OCI-M2 (cell line): Measurements from ENCODE around the gene CHIT1.

Experiments
- DNase-seq: peaks from one replicate; lab custom pipeline; 2025; ENCODE audit not compliant: unreplicated experiment; lab: John Stamatoyannopoulos, UW

The CHIT1 gene

DNA sequence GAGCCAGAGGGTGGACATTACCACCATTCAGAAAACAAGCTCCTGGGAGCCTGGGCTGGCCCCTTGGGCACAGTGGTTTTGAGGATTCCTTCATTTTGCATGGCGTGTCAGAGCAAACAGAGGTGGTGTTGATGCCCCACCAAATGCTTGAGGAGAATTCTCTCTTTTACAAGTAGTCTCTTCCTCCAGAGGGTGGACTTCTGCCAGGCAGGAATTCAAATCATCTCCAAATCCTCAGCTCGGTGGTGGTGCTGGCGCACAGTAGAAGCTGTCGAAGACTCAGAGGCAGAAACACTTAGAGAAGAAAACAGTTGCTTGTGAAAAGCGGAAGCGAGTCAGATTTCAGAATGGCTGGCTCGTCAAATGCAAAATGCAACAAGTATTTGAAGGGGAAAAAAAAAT is 39.5 kb downstream of the CHIT1 start:
- no peak for DNase-seq

DNA sequence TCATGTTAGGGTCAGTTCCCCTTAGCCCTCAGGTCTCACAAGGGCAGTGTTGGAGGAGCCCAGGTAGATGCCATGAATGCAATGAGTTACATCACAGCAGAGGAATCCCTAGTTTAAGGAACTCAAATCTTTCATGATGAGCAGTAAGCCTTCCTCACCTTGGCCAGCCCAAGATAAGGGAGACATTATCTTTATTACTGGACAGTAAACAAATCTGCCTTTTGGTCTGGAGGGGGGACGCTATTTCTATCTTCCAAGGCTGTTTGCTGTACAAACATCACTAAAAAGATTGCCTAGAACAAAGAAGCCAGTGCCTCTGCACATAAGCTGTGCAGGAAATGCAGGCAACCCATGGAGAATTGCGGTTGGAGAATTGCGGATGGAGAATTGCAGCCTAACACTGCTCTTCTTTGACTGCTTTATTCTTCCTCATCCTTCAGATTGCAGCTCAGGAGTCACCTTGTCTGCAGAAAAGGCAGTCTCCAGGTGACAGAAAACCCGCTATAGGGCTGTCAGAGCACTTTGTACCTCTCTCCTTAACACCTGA is 40.7 kb downstream of the CHIT1 start:
- DNase-seq, result no peak

DNA sequence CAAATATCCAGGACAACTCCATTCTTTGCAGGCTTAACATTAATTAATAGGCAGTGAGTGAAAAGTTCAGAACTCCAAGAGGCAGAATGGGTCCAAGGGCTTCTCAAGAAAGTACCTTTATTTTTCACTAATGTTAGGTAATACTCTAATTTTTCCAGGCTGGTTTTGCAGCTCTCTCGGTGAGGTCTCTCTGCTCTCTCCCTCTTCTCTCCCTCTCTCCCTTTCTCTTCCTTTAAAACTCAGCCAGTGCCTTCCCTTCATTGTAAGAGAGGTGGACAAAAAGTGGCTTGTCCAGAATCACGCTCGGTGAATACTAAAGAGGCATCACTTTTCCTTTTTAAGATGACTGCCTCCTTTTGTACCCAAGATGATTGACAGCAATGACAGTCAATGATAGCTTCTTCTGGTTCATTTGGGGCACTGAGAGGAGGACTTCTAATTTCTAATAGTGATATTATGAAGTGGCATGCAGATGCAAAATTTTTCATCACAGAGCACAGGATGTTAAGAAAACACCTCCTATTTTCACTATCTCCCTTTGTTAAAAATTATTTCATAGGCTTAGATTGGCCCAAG is 41.7 kb downstream of the CHIT1 start:
- DNase-seq, result no peak

DNA sequence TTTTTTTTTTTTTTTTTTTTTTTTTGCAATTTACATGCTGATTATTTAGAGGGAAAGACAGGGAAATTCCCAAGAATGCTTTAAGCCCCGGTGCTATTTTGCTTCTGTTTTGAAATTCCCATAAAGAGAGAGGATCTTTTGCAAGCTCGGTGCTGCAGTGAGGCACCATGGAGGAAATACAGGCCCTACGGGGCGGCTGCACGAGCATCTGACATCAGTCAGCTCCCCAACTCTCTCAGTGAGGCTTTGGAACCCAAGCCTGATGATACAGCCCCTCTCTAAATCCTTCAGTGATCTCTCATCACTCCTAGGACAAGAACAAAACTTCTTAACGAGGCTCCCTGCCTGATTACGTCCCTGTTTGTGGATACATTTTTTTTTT is 42.2 kb downstream of the CHIT1 start:
- no peak for DNase-seq

DNA sequence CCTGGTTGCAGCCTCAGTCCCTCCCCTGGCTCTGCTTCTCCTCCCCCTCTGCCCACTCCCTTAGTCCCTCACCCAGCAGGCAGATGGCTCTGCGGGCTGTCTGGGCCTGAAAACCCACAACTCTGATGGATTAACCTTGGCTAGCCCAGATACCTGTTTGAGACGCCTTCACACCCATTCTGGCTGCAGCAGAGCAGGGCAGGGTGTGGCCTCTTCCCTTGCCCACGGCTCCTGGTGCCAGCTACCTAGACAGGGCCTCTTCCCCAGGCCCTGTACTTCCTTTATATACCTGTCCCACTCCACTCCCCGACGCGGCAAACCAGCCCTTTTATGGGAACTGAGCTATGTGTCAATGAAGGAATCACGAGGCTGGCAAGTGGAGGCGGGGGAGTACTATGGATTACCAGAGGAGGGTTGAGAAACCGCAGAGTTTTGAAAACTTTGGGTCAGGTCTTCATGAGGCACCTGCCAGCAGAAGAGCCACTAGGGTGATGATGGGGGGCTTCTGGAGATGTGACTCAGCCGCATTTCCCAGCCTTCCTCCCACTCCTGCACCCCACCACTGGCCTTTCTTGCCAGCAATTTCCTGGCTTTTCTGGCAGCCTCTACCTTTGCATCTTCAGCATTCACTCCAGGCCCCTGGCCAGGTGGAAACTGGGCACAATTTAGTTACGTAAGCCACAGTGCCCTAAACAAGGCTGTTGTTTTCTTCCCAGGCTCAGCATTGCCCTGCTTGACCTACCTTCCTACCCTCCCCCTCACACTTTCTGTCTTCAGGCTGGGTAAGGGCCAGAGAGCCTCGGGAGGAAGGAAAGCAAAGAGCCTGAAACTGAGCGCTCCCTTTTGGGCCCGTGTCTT is 42.8 kb downstream of the CHIT1 start, which contains the start of gene CHI3L1:
Gene CHI3L1 (minus strand): TSS at position 259 of the 858 bp plus-strand sequence. CDS start 81 bp downstream, at position 178.
- no peak for DNase-seq

DNA sequence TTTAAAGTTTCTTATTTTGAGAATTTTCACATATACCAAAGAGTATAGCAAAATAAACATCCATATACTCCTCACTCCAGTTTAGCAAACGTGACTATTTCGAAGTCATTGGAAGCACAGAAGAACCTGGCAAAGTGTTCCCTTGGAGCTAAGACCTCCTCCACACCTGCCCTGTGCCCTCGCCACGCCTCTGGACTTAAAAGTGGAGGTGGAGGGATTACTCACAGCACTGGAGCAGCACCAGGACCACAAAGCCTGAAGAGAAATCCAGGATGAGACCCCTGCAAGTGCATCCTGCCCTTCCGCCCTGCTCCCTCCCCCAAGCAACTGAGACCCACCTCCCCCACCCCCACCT is 43.4 kb downstream of the CHIT1 start:
- no peak for DNase-seq

DNA sequence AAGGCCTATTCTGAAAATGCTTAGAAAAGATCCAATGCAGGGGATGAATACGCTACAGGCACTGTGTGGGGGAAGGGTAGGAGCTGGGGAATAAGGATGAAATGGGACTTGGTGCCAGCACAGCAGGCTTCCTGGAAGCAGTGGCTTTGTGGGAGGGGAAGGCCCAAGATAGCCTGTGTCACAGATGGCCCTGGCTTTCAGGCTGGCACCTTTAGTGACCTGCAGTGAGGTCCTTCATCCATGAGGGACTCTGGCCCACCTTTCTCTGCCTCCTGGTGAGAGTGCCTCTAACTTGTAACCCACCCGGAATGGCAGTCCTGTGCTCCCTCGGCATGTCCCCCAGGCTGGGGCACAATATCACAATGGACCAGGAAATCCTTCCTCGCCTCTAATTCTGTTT is 43.9 kb downstream of the CHIT1 start:
- DNase-seq, result no peak

DNA sequence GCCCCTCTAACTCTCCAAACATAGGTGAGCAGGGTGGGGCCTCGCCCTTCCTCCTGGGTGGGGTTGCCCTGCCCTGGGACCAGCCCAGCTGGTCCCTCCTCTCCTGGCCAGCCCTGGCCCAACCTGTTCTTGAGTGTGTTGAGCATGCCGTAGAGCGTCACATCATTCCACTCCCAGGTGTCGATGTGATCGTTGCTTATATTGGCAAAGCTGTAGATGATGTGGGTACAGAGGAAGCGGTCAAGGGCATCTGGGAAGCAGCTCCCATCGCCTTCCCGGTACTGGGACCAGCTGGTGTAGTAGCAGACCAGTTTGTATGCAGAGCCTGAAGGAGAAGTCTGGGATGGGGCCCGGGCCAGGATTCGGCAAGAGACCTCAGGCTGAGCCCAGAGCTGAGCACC is 44.4 kb downstream of the CHIT1 start:
- no peak for DNase-seq

DNA sequence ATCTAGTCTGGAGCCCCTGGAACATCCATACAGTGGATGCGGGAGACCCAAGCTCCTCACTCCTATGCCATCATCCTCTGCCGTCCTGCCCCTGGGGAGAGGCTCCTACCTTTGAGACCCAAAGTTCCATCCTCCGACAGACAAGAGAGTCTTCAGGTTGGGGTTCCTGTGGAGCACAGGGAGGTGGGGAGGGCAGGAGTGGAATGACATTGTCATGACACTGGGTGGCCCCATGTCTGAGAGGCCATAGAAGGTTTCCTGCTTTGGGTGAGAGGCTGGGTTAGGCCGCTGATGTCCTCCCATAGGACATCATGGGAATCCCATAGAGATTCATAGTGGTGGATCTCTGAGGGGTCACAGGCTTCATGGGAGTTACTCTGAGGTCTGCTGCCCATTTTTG is 45.0 kb downstream of the CHIT1 start:
- DNase-seq, result no peak

DNA sequence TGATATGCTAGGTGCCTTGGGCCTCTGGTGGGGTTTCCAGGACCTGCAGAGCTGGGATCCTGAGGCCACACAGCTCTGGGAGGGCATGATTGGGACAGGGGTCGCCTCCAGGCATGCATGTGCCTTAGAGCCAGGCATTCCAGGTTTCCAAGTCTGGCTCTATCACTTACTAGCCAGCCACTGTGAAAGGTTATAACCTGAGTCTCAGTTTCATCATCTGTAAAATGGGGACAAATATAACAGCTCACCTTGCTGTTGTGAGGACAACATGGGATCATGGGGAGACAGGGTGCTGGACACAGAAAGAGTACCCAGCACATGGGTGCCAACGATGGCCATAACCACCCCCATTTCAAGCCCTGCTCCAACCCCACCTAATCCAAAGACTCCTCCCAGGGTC is 45.6 kb downstream of the CHIT1 start:
- DNase-seq, result no peak

DNA sequence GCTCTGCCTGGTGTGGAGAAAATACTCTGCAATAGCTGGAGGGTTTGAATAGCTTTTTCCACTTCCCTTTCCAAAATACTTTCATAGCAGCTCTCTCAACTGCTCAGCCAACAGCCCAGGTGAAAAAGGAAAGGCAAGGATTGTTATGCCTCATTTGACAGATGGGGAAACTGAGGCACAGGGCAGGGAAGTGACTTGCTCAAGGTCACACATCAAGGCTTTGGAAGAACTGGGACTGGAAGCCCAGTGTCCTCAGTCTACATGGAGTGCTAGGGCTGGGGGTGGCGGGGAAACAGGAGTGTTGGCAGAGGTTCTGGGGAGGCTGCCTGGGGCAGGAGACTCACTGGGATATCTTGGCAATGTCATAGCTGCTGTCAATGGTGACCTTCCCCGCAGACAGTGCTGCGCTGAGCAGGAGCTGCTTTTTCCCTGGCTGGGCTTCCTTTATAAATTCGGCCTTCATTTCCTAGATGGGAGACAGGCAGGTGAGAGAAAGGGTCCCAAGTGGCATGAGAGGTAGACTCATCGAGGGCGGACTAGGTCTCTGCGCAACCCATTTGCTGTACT is 47.0 kb downstream of the CHIT1 start:
- DNase-seq, result no peak

DNA sequence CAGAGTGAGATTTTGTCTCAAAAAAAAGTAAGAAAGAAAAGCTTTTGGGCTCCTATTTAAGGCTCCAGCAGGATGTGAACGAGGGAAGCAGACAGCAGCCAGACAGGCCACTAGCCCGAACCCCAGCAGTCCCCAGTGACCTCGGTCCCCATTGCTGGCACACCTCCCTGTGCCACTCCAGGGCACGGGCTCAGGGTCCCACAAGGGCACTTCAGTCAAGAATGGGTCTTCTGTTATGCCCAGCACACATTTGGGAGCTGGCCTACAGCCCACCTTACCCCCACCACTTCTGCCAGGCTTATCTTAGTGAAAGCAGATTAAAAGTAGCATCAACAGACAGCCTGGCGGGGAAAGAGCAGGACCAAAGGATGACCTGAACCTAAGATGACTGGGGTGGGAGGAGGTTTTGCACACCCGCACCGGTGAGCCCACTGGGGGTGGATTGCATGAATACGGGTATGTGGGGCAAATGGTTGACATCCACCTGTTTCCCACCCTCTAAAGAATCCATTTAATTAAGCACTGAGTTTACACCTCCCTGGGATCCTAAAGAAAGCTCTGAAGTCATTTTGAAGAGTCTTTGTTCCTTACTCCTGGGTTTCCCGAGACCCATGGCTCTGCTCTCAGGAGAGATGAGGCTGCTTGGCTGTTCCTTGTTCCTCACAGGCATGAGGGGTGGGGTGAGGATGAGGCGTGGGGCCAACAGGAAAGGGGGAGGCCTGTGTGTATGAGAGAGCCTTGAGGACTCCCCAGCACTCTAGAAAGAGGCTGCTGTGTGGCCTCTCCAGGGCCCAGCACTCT is 47.7 kb downstream of the CHIT1 start:
- DNase-seq, result no peak

DNA sequence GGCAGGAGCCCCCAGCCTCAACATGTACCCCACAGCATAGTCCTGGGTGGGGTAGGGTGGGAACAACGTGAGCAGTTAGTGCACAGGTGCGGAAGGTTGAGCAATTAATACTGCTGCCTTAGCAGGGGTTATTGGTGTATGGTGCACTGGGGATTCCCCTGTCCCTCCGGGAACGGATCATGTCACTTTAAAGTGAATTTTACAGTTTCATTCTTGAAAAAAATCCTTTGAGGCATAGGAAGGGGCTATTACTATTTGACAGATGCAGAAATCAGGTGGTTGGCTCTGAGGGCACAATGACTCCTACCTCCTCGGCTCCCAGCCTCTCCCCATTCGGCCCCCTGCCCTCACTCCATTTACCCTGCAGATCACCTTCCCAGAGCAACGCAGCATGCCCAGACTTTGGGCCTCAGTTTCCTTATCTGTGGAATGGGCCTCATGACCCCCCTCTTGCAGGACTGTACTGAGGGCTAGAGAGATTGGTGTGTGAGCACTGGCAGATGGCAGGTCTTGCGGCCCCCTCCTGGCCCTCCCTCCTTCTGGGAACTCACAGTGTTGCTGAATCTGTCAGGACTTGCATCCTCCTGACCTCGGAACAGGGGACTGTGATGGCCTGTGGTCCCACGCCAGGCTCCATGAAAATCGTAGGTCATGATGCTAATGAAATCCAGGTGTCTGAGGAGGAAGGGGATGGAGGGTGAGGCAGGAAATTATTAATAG is 48.7 kb downstream of the CHIT1 start:
- DNase-seq, result no peak

DNA sequence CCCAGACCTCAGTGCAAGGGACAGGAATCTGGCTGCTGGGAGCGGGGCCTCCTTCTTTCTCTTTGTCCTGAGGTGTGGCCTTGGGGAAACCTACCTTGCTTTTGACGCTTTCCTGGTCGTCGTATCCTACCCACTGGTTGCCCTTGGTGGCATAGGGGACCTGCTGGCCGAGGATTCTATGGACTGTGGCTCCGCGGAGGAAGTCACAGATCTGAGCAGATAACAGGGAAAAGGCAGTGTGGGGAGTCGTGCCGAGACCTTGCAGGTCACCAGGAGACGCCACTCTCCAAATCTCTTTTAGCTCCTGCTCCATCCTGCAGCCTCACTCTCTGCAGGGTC is 49.8 kb downstream of the CHIT1 start:
- DNase-seq, result no peak

DNA sequence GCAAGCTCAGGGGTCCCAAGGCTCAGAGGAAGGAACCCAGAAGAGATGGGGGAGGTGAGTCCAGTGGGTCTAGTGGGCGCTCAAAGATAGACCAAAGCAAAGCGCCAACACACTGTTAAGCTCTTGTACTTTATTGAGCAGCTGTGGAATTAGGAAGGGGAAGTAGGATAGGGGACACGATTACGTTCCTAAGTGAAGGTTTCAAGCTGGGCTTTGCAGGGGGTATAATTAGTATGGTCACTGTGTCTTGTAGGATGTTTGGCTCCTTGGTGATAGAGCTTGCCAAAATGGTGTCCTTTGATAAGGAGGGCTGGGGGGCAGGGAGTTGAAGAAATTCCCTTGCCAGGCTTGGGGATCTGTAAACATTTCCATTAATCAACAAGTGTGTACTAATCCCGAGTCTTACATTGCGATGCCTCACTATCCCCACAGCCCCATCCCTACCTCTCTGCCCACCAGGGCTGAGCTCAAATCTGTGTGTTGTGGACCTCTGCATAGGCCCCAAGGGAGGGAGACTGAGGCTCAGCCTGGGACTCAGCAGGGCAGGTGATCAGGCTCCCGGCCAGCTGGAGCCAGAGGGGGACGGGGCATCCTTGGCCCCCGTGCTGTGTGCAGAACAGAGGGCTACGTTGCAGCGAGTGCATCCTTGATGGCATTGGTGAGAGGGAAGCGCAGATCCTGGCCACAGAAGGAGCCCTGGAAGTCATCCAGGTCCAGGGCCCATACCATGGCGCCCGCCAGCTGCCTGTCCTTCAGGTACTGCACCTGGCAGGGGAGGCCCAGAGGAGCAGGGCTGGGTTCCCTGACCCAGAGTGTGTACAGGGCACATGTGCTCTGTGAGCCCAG is 50.4 kb downstream of the CHIT1 start:
- no peak for DNase-seq

DNA sequence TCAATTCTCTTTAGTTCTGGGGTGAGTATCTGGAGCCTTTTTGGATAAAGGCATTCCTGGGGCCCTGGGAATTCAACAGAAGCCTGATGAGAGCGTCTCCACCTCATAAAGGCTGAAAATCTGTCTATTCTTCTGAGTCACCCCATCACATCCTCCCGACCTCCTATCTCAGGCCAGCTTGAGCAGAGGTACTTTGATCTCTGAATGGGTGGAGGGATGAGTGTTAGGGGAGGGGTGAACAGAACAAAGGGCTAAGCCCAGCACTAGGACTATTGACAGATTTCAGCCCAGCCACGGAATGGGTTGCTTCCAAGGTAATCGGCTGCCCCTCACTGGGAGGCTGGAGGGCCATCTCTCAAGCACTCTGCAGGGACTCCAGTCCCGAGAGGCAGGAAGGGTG is 51.4 kb downstream of the CHIT1 start:
- DNase-seq, result no peak

DNA sequence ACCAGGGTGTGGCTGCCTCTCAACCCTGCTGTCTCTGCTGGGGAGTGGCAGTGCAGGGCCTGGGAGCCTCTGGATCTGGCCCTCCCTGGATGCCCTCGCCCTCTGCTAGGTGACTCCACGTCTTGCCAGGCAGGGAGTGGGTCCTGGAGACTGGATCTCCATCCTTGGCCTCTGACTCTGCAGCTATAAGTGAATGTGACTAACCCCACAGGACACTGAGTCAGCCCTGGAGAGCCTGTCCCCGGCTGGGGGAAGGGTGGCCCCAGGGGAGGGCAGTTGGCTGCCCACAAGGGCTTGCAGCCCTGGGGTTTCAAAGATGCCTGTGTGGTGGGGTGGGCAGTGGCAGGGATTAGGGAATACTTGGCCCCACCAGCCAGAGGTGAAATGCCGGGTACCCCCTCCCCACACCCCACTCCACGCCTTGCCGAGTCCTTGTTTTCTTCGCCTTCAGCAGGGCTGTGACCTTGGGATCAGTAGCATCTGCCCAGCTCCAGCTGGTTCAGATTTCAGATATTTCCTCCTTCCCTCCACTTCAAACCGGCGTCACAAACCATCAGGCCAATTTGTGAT is 51.9 kb downstream of the CHIT1 start:
- DNase-seq, result no peak

DNA sequence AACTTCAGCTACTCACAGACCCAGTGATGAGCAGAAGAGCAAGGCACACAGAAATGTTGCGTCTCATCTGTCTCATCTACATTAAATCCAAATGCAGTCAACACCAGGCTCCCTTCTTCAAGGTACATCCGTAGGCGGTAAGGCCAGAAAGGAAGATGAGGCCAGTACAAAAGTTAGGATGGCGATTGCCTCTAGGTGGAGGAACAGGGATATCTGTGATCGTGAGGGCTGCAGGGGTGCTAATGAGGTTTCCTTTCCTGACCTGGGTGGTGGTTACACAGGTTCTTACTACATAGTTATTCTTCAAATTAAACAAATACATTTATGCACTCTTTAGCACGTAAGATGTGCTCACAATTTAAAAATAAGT is 52.5 kb downstream of the CHIT1 start:
- no peak for DNase-seq

DNA sequence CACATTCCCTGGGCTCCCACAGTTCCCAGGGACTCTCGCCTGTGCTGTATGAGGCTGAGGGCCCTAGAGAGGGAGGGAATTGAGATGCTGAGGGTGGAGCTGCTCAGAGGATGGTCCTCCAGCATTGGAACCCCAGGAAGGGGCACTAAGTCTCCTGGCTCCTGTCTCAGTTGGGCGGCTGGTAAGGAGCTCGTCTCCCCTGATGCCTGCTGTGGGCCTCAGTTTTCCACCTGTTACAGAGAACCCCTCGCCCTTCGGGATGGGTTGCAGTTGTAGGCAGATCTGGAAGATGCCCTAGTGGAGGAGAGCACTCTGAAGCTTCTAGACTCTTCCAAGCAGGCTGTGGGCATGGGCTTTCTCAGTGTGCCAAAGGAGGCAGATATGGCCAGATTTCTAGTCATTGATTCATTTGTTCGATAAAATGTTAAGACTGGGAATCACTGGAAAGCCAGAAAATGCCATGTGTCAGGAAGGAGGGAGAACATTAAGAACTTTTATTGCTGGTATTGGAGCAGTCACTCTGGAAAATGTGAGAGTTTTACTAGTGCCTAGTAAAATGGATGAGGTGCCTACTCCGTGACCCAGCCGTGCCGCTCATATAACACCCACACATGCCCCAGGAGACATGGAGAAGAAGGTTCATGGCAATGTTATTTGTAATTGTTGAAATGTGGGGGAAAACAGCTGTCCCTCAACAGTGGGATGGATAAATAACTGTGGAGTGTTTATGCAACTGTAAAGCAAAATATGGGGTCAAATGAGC is 53.0 kb downstream of the CHIT1 start:
- DNase-seq, result no peak
